SK-N-MC (cell line): ENCODE results near the gene TEX2.

Experiments
- EZH2 ChIP-seq: fragments of 200-600 bp; sonication (generic); IDR thresholded peaks from one replicate; pipeline ENCODE4 v1.6.1; 2017; ENCODE audit warnings: antibody characterized with exemption
- POLR2AphosphoS5 ChIP-seq: IDR thresholded peaks from 2 replicates; pipeline ENCODE4 v1.6.1; 2012; ENCODE audit warnings: mild to moderate bottlenecking, low read depth, low read length, borderline replicate concordance

- TF ChIP-seq POLR2AphosphoS5 (no peak), EZH2 (no peak)
These were observed 78.0 kb downstream of the TEX2 start for GRCh38 chr17:64185101-64185500.
